CD4-positive, alpha-beta T cell treated with Interleukin-15 for 1 hour (primary cell): ENCODE data around the gene PGBD5.

ENCODE experiments used
- DNase-seq: peaks from one replicate; pipeline ENCODE4 v3.0.0-alpha.2; 2020

PGBD5 gene

GRCh38 chr1:230299191-230300006 lies 126.7 kb downstream of the PGBD5 start:
- no peak for DNase-seq

GRCh38 chr1:230295367-230295766 lies 130.8 kb downstream of the PGBD5 start:
- no peak for DNase-seq

GRCh38 chr1:230293390-230293700 lies 132.8 kb downstream of the PGBD5 start:
- DNase-seq, result no peak

- no peak for DNase-seq
Observed at GRCh38 chr1:230292689-230293389, 133.3 kb downstream of the PGBD5 start.

GRCh38 chr1:230291731-230292620 lies 134.2 kb downstream of the PGBD5 start:
- DNase-seq, result peak; percentile 70

- DNase-seq, result no peak
Observed at GRCh38 chr1:230289350-230289644, 136.8 kb downstream of the PGBD5 start.

- no peak for DNase-seq
Observed at GRCh38 chr1:230288641-230289349, 137.3 kb downstream of the PGBD5 start.

- no peak for DNase-seq
Observed at GRCh38 chr1:230287674-230288315, 138.3 kb downstream of the PGBD5 start.

GRCh38 chr1:230286890-230287269 lies 139.3 kb downstream of the PGBD5 start:
- no peak for DNase-seq

- no peak for DNase-seq
Observed at GRCh38 chr1:230286166-230286889, 139.8 kb downstream of the PGBD5 start.

GRCh38 chr1:230285351-230285750 lies 140.8 kb downstream of the PGBD5 start:
- DNase-seq, result no peak

- DNase-seq, result no peak
Observed at GRCh38 chr1:230284891-230285290, 141.2 kb downstream of the PGBD5 start.

GRCh38 chr1:230283678-230284077 lies 142.5 kb downstream of the PGBD5 start:
- DNase-seq, result no peak

- DNase-seq, result no peak
Observed at GRCh38 chr1:230282157-230282556, 144.0 kb downstream of the PGBD5 start.

- DNase-seq, result no peak
Observed at GRCh38 chr1:230281556-230281955, 144.6 kb downstream of the PGBD5 start.

GRCh38 chr1:230280906-230281413 lies 145.2 kb downstream of the PGBD5 start:
- DNase-seq, result no peak

- no peak for DNase-seq
Observed at GRCh38 chr1:230280054-230280795, 145.9 kb downstream of the PGBD5 start.

- no peak for DNase-seq
Observed at GRCh38 chr1:230279583-230279945, 146.6 kb downstream of the PGBD5 start.

- DNase-seq, result no peak
Observed at GRCh38 chr1:230278871-230279582, 147.1 kb downstream of the PGBD5 start.

GRCh38 chr1:230278376-230278775 lies 147.8 kb downstream of the PGBD5 start:
- no peak for DNase-seq
